H1 (cell line): Measurements from ENCODE around the gene NRXN3. TPM values are rescaled to one million over a fixed set of nuclear protein-coding genes. Genes with fewer than 3 reads are reported as not detected.

ENCODE experiments used
- CBX5 ChIP-seq: fragments of 300-800, 300-1000 bp; sonication (generic); IDR thresholded peaks from 2 replicates; pipeline ENCODE4 v1.7.1; 2016; ENCODE audit warnings: antibody characterized with exemption, low read length, low read depth
- GTF2F1 ChIP-seq: IDR thresholded peaks from 2 replicates; pipeline ENCODE4 v1.6.1; 2012; ENCODE audit warnings: low read depth, low read length, improper control_type of control experiment, borderline replicate concordance
- JUN ChIP-seq: IDR thresholded peaks from 2 replicates; pipeline ENCODE4 v1.6.1; 2011; ENCODE audit warnings: low read depth, mild to moderate bottlenecking, improper control_type of control experiment, low read length
- SRF ChIP-seq: IDR thresholded peaks from 2 replicates; pipeline ENCODE4 v1.6.1; 2011; ENCODE audit warnings: mild to moderate bottlenecking, low read depth, low read length, moderate library complexity
- ZNF274 ChIP-seq: IDR thresholded peaks from 2 replicates; pipeline ENCODE4 v1.7.0; 2012; ENCODE audit warnings: low read length, borderline replicate concordance; ENCODE audit errors: extremely low read depth
- polyA plus RNA-seq, 7 experiments: library from polyadenylated mRNA; depleted of rRNA in 3 of 7; stranded (reverse) in 5 of 7; unstranded in 2 of 7; fragments of >200 nt in 5 of 7; fragments of 200-250 nt in 2 of 7; gene quantifications; 1 replicate in 5 of 7; 2 replicates in 1 of 7; 4 replicates in 1 of 7; pipeline versions ENCODE4 v1.2.1 to v1.2.3, GENCODE V29; 2011 to 2013; ENCODE audit warnings: missing spikeins in 2 of 7, mixed read lengths in 2 of 7
- total RNA-seq: library from RNA; stranded (reverse); fragmentation: NEBNext Ultra II Directional; extraction: Animal tissue kit (Norgen Biotek cat#: 25700); gene quantifications from 2 replicates; pipeline ENCODE4 v1.2.1, GENCODE V29; 2021
- TF ChIP-seq, protein P1 (sequence below): fragments of 300-600 bp; sonication (generic); IDR thresholded peaks from 2 replicates; pipeline ENCODE4 v1.7.1; 2012; ENCODE audit warnings: low read length, moderate library complexity, mild to moderate bottlenecking, inconsistent platforms; ENCODE audit not compliant: insufficient replicate concordance
- TF ChIP-seq, protein P2 (sequence below): IDR thresholded peaks from 2 replicates; pipeline ENCODE4 v1.6.1; 2011; ENCODE audit warnings: low read depth, mild to moderate bottlenecking, low read length; ENCODE audit not compliant: insufficient read depth
- TF ChIP-seq, protein P3 (sequence below), 3 experiments: IDR thresholded peaks; 1 replicate in 2 of 3; 2 replicates in 1 of 3; pipeline versions ENCODE4 v1.5.1 to v1.6.1; 2011; ENCODE audit warnings: low read length in 3 of 3, mild to moderate bottlenecking in 3 of 3, inconsistent platforms in 2 of 3, low read depth in 1 of 3, moderate library complexity in 1 of 3; ENCODE audit not compliant: insufficient read depth in 1 of 3; ENCODE audit errors: control extremely low read depth in 1 of 3

NRXN3 gene
- total and polyA plus RNA-seq, 2 of the 8 experiments (the other 6 are each of a cell fraction or from before 2014, with no cell fraction given), result 2.6 to 4.1 TPM

- TF ChIP-seq, protein P1, sequence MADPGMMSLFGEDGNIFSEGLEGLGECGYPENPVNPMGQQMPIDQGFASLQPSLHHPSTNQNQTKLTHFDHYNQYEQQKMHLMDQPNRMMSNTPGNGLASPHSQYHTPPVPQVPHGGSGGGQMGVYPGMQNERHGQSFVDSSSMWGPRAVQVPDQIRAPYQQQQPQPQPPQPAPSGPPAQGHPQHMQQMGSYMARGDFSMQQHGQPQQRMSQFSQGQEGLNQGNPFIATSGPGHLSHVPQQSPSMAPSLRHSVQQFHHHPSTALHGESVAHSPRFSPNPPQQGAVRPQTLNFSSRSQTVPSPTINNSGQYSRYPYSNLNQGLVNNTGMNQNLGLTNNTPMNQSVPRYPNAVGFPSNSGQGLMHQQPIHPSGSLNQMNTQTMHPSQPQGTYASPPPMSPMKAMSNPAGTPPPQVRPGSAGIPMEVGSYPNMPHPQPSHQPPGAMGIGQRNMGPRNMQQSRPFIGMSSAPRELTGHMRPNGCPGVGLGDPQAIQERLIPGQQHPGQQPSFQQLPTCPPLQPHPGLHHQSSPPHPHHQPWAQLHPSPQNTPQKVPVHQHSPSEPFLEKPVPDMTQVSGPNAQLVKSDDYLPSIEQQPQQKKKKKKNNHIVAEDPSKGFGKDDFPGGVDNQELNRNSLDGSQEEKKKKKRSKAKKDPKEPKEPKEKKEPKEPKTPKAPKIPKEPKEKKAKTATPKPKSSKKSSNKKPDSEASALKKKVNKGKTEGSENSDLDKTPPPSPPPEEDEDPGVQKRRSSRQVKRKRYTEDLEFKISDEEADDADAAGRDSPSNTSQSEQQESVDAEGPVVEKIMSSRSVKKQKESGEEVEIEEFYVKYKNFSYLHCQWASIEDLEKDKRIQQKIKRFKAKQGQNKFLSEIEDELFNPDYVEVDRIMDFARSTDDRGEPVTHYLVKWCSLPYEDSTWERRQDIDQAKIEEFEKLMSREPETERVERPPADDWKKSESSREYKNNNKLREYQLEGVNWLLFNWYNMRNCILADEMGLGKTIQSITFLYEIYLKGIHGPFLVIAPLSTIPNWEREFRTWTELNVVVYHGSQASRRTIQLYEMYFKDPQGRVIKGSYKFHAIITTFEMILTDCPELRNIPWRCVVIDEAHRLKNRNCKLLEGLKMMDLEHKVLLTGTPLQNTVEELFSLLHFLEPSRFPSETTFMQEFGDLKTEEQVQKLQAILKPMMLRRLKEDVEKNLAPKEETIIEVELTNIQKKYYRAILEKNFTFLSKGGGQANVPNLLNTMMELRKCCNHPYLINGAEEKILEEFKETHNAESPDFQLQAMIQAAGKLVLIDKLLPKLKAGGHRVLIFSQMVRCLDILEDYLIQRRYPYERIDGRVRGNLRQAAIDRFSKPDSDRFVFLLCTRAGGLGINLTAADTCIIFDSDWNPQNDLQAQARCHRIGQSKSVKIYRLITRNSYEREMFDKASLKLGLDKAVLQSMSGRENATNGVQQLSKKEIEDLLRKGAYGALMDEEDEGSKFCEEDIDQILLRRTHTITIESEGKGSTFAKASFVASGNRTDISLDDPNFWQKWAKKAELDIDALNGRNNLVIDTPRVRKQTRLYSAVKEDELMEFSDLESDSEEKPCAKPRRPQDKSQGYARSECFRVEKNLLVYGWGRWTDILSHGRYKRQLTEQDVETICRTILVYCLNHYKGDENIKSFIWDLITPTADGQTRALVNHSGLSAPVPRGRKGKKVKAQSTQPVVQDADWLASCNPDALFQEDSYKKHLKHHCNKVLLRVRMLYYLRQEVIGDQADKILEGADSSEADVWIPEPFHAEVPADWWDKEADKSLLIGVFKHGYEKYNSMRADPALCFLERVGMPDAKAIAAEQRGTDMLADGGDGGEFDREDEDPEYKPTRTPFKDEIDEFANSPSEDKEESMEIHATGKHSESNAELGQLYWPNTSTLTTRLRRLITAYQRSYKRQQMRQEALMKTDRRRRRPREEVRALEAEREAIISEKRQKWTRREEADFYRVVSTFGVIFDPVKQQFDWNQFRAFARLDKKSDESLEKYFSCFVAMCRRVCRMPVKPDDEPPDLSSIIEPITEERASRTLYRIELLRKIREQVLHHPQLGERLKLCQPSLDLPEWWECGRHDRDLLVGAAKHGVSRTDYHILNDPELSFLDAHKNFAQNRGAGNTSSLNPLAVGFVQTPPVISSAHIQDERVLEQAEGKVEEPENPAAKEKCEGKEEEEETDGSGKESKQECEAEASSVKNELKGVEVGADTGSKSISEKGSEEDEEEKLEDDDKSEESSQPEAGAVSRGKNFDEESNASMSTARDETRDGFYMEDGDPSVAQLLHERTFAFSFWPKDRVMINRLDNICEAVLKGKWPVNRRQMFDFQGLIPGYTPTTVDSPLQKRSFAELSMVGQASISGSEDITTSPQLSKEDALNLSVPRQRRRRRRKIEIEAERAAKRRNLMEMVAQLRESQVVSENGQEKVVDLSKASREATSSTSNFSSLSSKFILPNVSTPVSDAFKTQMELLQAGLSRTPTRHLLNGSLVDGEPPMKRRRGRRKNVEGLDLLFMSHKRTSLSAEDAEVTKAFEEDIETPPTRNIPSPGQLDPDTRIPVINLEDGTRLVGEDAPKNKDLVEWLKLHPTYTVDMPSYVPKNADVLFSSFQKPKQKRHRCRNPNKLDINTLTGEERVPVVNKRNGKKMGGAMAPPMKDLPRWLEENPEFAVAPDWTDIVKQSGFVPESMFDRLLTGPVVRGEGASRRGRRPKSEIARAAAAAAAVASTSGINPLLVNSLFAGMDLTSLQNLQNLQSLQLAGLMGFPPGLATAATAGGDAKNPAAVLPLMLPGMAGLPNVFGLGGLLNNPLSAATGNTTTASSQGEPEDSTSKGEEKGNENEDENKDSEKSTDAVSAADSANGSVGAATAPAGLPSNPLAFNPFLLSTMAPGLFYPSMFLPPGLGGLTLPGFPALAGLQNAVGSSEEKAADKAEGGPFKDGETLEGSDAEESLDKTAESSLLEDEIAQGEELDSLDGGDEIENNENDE, result no peak
- TF ChIP-seq, protein P2, sequence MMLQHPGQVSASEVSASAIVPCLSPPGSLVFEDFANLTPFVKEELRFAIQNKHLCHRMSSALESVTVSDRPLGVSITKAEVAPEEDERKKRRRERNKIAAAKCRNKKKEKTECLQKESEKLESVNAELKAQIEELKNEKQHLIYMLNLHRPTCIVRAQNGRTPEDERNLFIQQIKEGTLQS, result no peak
- TF ChIP-seq SRF (no peak), JUN (no peak), ZNF274 (no peak), CBX5 (no peak), GTF2F1 (no peak)
- TF ChIP-seq, protein P3, sequence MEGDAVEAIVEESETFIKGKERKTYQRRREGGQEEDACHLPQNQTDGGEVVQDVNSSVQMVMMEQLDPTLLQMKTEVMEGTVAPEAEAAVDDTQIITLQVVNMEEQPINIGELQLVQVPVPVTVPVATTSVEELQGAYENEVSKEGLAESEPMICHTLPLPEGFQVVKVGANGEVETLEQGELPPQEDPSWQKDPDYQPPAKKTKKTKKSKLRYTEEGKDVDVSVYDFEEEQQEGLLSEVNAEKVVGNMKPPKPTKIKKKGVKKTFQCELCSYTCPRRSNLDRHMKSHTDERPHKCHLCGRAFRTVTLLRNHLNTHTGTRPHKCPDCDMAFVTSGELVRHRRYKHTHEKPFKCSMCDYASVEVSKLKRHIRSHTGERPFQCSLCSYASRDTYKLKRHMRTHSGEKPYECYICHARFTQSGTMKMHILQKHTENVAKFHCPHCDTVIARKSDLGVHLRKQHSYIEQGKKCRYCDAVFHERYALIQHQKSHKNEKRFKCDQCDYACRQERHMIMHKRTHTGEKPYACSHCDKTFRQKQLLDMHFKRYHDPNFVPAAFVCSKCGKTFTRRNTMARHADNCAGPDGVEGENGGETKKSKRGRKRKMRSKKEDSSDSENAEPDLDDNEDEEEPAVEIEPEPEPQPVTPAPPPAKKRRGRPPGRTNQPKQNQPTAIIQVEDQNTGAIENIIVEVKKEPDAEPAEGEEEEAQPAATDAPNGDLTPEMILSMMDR (IDR thresholded peaks at IDR 0.05; ENCODE audit: control extremely low read depth in 1 of 3, insufficient read depth in 1 of 3, low read depth in 1 of 3, low read length in 3 of 3), result no peak
Observed at GRCh38 chr14:79822034-79822433, 1651.9 kb downstream of the NRXN3 start (continued).
